Measurements from ENCODE around the gene PGAP1.

Gene PGAP1

DNA sequence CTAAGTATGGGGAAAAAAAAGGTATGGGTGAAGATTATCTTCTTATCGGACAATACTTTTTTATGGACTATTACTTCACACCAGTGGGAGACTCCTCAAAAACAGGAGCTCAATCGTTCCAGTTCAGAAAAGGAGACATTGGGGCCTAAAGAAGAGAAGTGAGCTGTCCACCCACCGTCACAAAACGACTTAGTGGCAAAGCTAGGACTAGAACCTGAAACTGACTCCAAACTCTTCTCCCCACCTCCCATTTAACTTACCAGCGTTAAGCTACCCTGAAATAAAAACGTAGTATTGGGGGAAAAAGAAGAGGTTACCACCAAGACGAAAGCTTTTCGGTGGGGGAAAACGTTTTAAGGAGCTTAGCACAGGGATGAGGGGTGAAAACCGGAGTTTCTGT lies 127.5 kb downstream of the PGAP1 start:
- DNase-seq (ENCODE audit: low read depth in 2 of 2), result no peak

DNA sequence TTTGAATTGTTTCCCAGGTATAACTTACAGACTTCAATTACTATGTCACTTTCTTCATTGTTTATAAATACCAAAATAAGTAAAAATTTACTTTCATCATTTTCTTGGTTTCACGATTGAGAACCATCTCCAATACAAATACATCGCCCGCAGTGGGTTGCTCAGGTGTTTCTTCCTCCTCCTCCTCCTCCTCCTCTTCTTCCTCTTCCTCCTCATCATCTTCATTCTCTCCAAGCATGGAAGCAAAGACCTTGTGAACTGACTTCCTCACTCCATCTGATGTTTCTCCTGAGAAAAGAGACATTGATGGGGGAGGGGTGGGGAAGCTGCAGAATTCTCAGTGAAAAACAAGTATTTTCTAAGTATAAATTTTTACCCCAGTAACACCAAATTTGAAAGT lies 133.6 kb downstream of the PGAP1 start:
- no peak for DNase-seq (ENCODE audit: low read depth in 2 of 2)

GRCh38 chr2:196783431-196784094 lies 142.9 kb downstream of the PGAP1 start:
- peak; percentile 12 to 42 for DNase-seq (ENCODE audit: low read depth in 2 of 2)
